WTC11 (cell line): ENCODE data around the gene CAPN11.

Experiments used
- CTCF ChIP-seq: fragments of 200-600 bp; IDR thresholded peaks from 2 replicates; pipeline ENCODE4 v1.8.0; 2022; ENCODE audit warnings: antibody characterized with exemption
- E2F4 ChIP-seq: sonication (generic); formaldehyde crosslinking; IDR thresholded peaks from 2 replicates; pipeline ENCODE4 v1.8.1; 2022; ENCODE audit warnings: low read depth, mild to moderate bottlenecking, moderate library complexity, missing genetic modification reagents, borderline replicate concordance
- FOXP4 ChIP-seq: sonication (generic); formaldehyde crosslinking; IDR thresholded peaks from 2 replicates; pipeline ENCODE4 v1.8.0; 2022; ENCODE audit warnings: mild to moderate bottlenecking, missing genetic modification reagents
- HMGA2 ChIP-seq: fragments of 250-450 bp; sonication (Bioruptor Pico); IDR thresholded peaks from 2 replicates; pipeline ENCODE4 v1.4.0; 2021; ENCODE audit warnings: mild to moderate bottlenecking, moderate library complexity
- SP1 ChIP-seq: sonication (generic); formaldehyde crosslinking; conservative IDR thresholded peaks from 2 replicates; pipeline ENCODE4 v1.8.1; 2022; ENCODE audit warnings: missing genetic modification reagents
- ZNF423 ChIP-seq: fragments of 250-450 bp; sonication (Bioruptor Pico); IDR thresholded peaks from 2 replicates; pipeline ENCODE4 v2.1.2; 2022; ENCODE audit warnings: mild to moderate bottlenecking, moderate library complexity

GRCh38 chr6:44186635-44187025 is 28.0 kb downstream of the CAPN11 start:
- TF ChIP-seq CTCF = no peak
- TF ChIP-seq FOXP4 = no peak
- TF ChIP-seq E2F4 (CRISPR knock-in tag) = no peak
- no peak for TF ChIP-seq SP1 (CRISPR knock-in tag)
- TF ChIP-seq ZNF423 = no peak
- no peak for TF ChIP-seq HMGA2 (CRISPR knock-in tag)
